Esophagus muscularis mucosa (tissue), 4 donors: ENCODE measurements around the gene RYR1. TPM values are rescaled to one million over a fixed set of nuclear protein-coding genes. Genes with fewer than 3 reads are reported as not detected.
"Not testable (repeated sequence)": the region's sequence is repeated elsewhere in the genome, so short reads cannot be mapped to it uniquely, and the experiment has no call there.

Experiments
- DNase-seq: peaks from one replicate; pipeline ENCODE4 v3.0.0-alpha.2; 2017; ENCODE audit errors: extremely low spot score
- H3K27ac ChIP-seq, 4 donors: fragments of 200-600 bp; sonication (generic); replicated peaks in 1 of 4; 1 replicate in 3 of 4; 2 replicates in 1 of 4; pipeline ENCODE4 v1.5.1; 2016 to 2019; ENCODE audit warnings: mild to moderate bottlenecking in 1 of 4
- H3K27me3 ChIP-seq, 4 donors: fragments of 200-600 bp; sonication (generic); one replicate each; pipeline versions ENCODE4 v1.5.1 to v1.6.0; 2016 to 2019
- H3K36me3 ChIP-seq, 4 donors: fragments of 200-600 bp; sonication (generic); one replicate each; pipeline ENCODE4 v1.5.1; 2016 to 2019
- H3K4me1 ChIP-seq, 4 donors: fragments of 200-600 bp; sonication (generic); one replicate each; pipeline ENCODE4 v1.5.1; 2016 to 2019
- H3K4me3 ChIP-seq, 4 donors: fragments of 200-600 bp; sonication (generic); 1 replicate in 2 of 4; 2 replicates in 2 of 4; pipeline ENCODE4 v1.5.1; 2016 to 2019; ENCODE audit warnings: mild to moderate bottlenecking in 4 of 4, moderate library complexity in 1 of 4
- H3K9me3 ChIP-seq, 4 donors: fragments of 200-600 bp; sonication (generic); 1 replicate in 3 of 4; 2 replicates in 1 of 4; pipeline ENCODE4 v1.5.1; 2016 to 2019
- EP300 ChIP-seq: sonication (generic); formaldehyde crosslinking; IDR thresholded peaks from one replicate; pipeline ENCODE4 v1.6.1; 2017; ENCODE audit warnings: antibody characterized with exemption
- POLR2A ChIP-seq: fragments of 450-650 bp; IDR thresholded peaks from one replicate; pipeline ENCODE4 v1.6.1; 2017; ENCODE audit warnings: antibody characterized with exemption, moderate library complexity, mild to moderate bottlenecking, low read depth
- POLR2AphosphoS5 ChIP-seq, 2 donors: sonication (generic); formaldehyde crosslinking; IDR thresholded peaks; one replicate each; pipeline ENCODE4 v1.6.1; 2017; ENCODE audit warnings: antibody characterized with exemption in 2 of 2
- WGBS: methylation state at CpG from one replicate; pipeline ENCODE4 v1.1.5; 2018; 5-methylcytosine and 5-hydroxymethylcytosine counted together
- intact Hi-C: fragments of 100-400 bp; cut with DNase I; formaldehyde crosslinking; loops from one replicate; pipeline ENCODE4 v1.15.1; 2023
- total RNA-seq, 4 donors: library from RNA; depleted of rRNA; stranded (reverse); fragments of >200 nt; gene quantifications; one replicate each; pipeline versions ENCODE4 v1.1.0 to v1.2.1, GENCODE V29; 2016
- TF ChIP-seq, protein P1 (sequence below), 3 experiments: fragments of 200-600 bp in 2 of 3; fragments of 450-650 bp in 1 of 3; sonication (generic) in 2 of 3; IDR thresholded peaks; one replicate each; pipeline ENCODE4 v1.5.1; 2017 to 2019; ENCODE audit warnings: antibody characterized with exemption in 3 of 3, mild to moderate bottlenecking in 2 of 3, moderate library complexity in 1 of 3

The RYR1 gene
- total RNA-seq, 4 donors from 2014 or later = 0.99 to 4.0 (median 2.7) TPM

GRCh38 chr19:38571682-38572081, 138.2 kb downstream of the RYR1 start:
- intact Hi-C loops = no loop called here
- Histone ChIP-seq H3K9me3 (no peaks in the 10 kb centered on the region), H3K4me1 (no peaks in the 10 kb centered on the region), H3K36me3 (no peaks in the 10 kb centered on the region), H3K27me3 (peaks cover 0 to 9% (median 0%) of the 10 kb centered on the region in 4 donors), H3K4me3 (no peak overlapping the region), H3K27ac (no peak overlapping the region)
- TF ChIP-seq POLR2AphosphoS5 (IDR thresholded peaks at IDR 0.05) (no peak), POLR2A (no peak), EP300 (no peak)
- TF ChIP-seq, protein P1, sequence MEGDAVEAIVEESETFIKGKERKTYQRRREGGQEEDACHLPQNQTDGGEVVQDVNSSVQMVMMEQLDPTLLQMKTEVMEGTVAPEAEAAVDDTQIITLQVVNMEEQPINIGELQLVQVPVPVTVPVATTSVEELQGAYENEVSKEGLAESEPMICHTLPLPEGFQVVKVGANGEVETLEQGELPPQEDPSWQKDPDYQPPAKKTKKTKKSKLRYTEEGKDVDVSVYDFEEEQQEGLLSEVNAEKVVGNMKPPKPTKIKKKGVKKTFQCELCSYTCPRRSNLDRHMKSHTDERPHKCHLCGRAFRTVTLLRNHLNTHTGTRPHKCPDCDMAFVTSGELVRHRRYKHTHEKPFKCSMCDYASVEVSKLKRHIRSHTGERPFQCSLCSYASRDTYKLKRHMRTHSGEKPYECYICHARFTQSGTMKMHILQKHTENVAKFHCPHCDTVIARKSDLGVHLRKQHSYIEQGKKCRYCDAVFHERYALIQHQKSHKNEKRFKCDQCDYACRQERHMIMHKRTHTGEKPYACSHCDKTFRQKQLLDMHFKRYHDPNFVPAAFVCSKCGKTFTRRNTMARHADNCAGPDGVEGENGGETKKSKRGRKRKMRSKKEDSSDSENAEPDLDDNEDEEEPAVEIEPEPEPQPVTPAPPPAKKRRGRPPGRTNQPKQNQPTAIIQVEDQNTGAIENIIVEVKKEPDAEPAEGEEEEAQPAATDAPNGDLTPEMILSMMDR (IDR thresholded peaks at IDR 0.05) = no peak
- no peak for DNase-seq
- no CpG with 5 or more reads among the region's 2 CpGs for WGBS

DNA sequence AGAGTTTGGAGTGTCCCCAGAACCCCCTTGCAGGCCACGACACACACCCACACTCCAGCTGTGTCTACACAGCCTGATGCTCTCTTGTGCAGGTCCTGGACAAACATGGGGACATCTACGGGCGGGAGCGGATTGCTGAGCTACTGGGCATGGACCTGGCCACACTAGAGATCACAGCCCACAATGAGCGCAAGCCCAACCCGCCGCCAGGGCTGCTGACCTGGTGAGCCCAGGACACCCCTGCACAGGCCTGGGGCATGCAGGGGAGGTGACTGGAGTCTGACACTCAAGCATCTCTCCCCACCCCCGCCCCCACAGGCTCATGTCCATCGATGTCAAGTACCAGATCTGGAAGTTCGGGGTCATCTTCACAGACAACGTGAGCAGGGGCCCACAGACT, 144.3 kb downstream of the RYR1 start:
- H3K36me3 ChIP-seq = no peaks in the 10 kb centered on the region
- TF ChIP-seq EP300 = no peak
- TF ChIP-seq POLR2AphosphoS5 (IDR thresholded peaks at IDR 0.05) = no peak
- TF ChIP-seq POLR2A = no peak
- TF ChIP-seq, protein P1 (IDR thresholded peaks at IDR 0.05) = no peak
- H3K27me3 ChIP-seq = no peaks in the 10 kb centered on the region
- H3K4me3 ChIP-seq = no peak overlapping the region
- no peaks in the 10 kb centered on the region for H3K9me3 ChIP-seq
- no peak overlapping the region for H3K27ac ChIP-seq
- intact Hi-C loops = no loop called here
- no peak for DNase-seq
- WGBS = 91% methylated on average over 11 of the region's 11 CpGs
- H3K4me1 ChIP-seq = no peaks in the 10 kb centered on the region

DNA sequence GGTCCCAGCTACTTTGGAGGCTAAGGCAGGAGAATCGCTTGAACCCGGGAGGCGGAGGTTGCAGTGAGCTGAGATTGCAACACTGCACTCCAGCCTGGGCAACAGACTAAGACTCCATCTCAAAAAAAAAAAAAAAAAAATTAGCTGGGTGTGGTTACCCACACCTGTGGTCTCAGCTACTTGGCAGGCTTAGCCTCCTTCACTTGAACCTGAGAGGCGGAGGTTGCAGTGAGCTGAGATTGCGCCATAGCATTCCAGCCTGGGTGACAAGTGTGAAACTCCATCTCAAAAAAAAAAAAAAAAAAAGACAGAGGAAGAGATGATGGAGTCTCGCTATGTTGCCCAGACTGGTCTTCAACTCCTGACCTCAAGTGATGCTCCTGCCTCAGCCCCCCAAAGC, 145.8 kb downstream of the RYR1 start:
- H3K27me3 ChIP-seq, H3K4me1 ChIP-seq, H3K9me3 ChIP-seq, H3K4me3 ChIP-seq, H3K27ac ChIP-seq, DNase-seq, H3K36me3 ChIP-seq, intact Hi-C loops: not testable (repeated sequence)
- 86% methylated on average over 6 of the region's 6 CpGs for WGBS

DNA sequence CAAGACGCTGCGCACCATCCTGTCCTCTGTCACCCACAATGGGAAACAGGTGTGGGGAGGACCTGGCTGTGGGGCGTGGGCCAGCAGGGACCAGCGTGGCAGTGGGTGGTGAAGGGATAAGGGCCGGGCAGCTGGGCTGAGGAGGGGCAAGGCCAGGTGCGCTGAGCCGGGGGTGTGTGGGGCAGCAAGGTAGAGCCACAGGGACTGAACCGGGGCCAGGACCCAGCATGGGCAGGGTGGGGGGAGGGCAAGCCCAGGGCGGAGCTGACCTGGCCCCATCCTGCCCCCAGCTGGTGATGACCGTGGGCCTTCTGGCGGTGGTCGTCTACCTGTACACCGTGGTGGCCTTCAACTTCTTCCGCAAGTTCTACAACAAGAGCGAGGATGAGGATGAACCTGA, 146.6 kb downstream of the RYR1 start:
- DNase-seq = no peak
- Histone ChIP-seq H3K4me3 (no peak overlapping the region), H3K27ac (no peak overlapping the region), H3K36me3 (no peaks in the 10 kb centered on the region), H3K27me3 (no peaks in the 10 kb centered on the region), H3K4me1 (no peaks in the 10 kb centered on the region), H3K9me3 (no peaks in the 10 kb centered on the region)
- TF ChIP-seq, protein P1 (IDR thresholded peaks at IDR 0.05) = no peak
- TF ChIP-seq EP300 (no peak), POLR2AphosphoS5 (IDR thresholded peaks at IDR 0.05) (no peak), POLR2A (no peak)
- intact Hi-C loops = no loop called here
- 81% methylated on average over 6 of the region's 15 CpGs for WGBS

DNA sequence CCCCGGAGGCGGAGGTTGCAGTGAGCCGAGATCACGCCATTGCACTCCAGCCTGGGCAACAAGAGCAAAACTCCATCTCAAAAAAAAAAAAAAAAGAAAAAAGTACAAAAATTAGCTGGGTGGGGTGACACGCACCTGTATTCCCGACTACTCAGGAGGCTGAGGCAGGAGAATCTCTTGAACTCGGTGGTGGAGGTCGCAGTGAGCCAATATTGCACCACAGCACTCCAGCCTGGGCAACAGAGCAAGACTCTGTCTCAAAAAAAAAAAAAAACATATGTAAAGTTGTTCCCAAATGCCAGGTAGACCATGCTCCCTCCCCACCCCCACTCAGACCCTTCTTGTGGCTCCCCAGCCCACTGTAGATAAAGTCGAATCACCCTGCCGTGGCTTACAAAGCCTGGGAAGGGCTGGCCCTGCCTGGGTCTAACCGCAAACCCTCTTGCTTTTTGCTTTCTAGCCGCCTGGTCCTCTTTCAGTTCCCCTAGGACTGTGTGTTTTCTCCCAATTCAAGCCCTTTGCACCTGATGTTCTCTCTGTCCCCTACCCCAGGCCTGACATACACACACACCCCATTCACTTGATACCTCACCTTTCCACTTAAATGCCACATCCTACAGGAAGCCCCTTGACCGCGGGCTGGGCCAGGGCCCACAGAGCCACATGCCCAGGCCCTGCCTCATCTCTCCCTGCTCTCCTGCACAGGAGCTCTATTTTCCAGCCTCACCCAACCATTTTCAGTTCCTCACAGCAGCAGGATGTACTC, 149.9 kb downstream of the RYR1 start:
- 91% methylated on average over 14 of the region's 14 CpGs for WGBS
- TF ChIP-seq, protein P1 (IDR thresholded peaks at IDR 0.05) = no peak
- no peak for TF ChIP-seq POLR2A
- TF ChIP-seq POLR2AphosphoS5 (IDR thresholded peaks at IDR 0.05) = no peak
- TF ChIP-seq EP300 = no peak
- Histone ChIP-seq H3K27ac (no peak overlapping the region), H3K27me3 (no peaks in the 10 kb centered on the region), H3K4me3 (no peak overlapping the region), H3K9me3 (no peaks in the 10 kb centered on the region), H3K36me3 (no peaks in the 10 kb centered on the region), H3K4me1 (no peaks in the 10 kb centered on the region)
- DNase-seq = no peak
- intact Hi-C loops = no loop called here
